HepG2 (cell line): ENCODE data around the gene CLDN4. TPM values are rescaled to one million over a fixed set of nuclear protein-coding genes. Genes with fewer than 3 reads are reported as not detected.

Experiments
- CENPX ChIP-seq: sonication (generic); formaldehyde crosslinking; IDR thresholded peaks from 2 replicates; pipeline ENCODE4 v1.9.0; 2021; ENCODE audit warnings: mild to moderate bottlenecking, missing genetic modification reagents, moderate library complexity
- CHCHD3 ChIP-seq: sonication (generic); formaldehyde crosslinking; IDR thresholded peaks from 2 replicates; pipeline ENCODE4 v1.8.0; 2022; ENCODE audit warnings: mild to moderate bottlenecking, missing genetic modification reagents, moderate library complexity
- FOXK2 ChIP-seq: fragments of 450-650 bp; IDR thresholded peaks from 2 replicates; pipeline ENCODE4 v1.6.1; 2016
- HOXA3 ChIP-seq: sonication (generic); formaldehyde crosslinking; IDR thresholded peaks from 2 replicates; pipeline ENCODE4 v1.5.0; 2020; ENCODE audit warnings: missing genetic modification reagents
- NFYC ChIP-seq: IDR thresholded peaks from 2 replicates; pipeline ENCODE4 v1.6.1; 2016; ENCODE audit warnings: missing genetic modification reagents, missing compliant biosample characterization
- PLRG1 ChIP-seq: fragments of 450-650 bp; conservative IDR thresholded peaks from 2 replicates; pipeline ENCODE4 v1.6.1; 2016
- POLR2AphosphoS5 ChIP-seq: IDR thresholded peaks from 2 replicates; pipeline ENCODE4 v1.6.1; 2012; ENCODE audit warnings: low read depth, low read length
- RXRA ChIP-seq: sonication (generic); formaldehyde crosslinking; IDR thresholded peaks from 2 replicates; pipeline ENCODE4 v1.5.1; 2020; ENCODE audit warnings: missing genetic modification reagents
- TOE1 ChIP-seq: sonication (generic); formaldehyde crosslinking; IDR thresholded peaks from 2 replicates; pipeline ENCODE4 v1.4.0; 2020; ENCODE audit warnings: mild to moderate bottlenecking, missing genetic modification reagents
- ZFP1 ChIP-seq: IDR thresholded peaks from 2 replicates; pipeline ENCODE4 v1.6.1; 2016
- ZFP36L2 ChIP-seq: sonication (generic); formaldehyde crosslinking; IDR thresholded peaks from 2 replicates; pipeline ENCODE4 v1.4.0; 2020; ENCODE audit warnings: missing genetic modification reagents
- ZFX ChIP-seq: sonication (generic); formaldehyde crosslinking; IDR thresholded peaks from 2 replicates; pipeline ENCODE4 v1.4.0; 2020; ENCODE audit warnings: mild to moderate bottlenecking, low read depth, missing genetic modification reagents, moderate library complexity
- ZNF660 ChIP-seq: sonication (generic); formaldehyde crosslinking; IDR thresholded peaks from 2 replicates; pipeline ENCODE4 v1.5.1; 2020; ENCODE audit warnings: mild to moderate bottlenecking, low read depth, missing genetic modification reagents, borderline replicate concordance
- ZNF879 ChIP-seq: sonication (generic); formaldehyde crosslinking; IDR thresholded peaks from 2 replicates; pipeline ENCODE4 v1.8.1; 2023; ENCODE audit warnings: missing genetic modification reagents
- ZSCAN20 ChIP-seq: sonication (generic); formaldehyde crosslinking; IDR thresholded peaks from 2 replicates; pipeline ENCODE4 v1.4.0; 2020; ENCODE audit warnings: missing genetic modification reagents, mild to moderate bottlenecking, borderline replicate concordance
- ZSCAN21 ChIP-seq: sonication (generic); formaldehyde crosslinking; IDR thresholded peaks from 2 replicates; pipeline ENCODE4 v1.8.0; 2022; ENCODE audit warnings: mild to moderate bottlenecking, missing genetic modification reagents, moderate library complexity, borderline replicate concordance
- polyA plus RNA-seq, 8 experiments: library from polyadenylated mRNA; depleted of rRNA in 3 of 8; stranded (reverse) in 7 of 8; unstranded in 1 of 8; fragments of >200 nt; fragmentation: Illumina TruSeq in 4 of 8; extraction: Trizol in 4 of 8; gene quantifications; 2 replicates each; pipeline versions ENCODE4 v1.2.1 to v1.2.3, GENCODE V29; 2011 to 2016; ENCODE audit warnings: low read depth in 4 of 8, missing spikeins in 1 of 8, mixed read lengths in 1 of 8; ENCODE audit not compliant: insufficient read depth in 1 of 8
- total RNA-seq, 5 experiments: library from RNA; depleted of rRNA; stranded (reverse); fragments of >200 nt; fragmentation: Illumina TruSeq; extraction: Trizol; gene quantifications; 2 replicates each; pipeline ENCODE4 v1.2.3, GENCODE V29; 2016; ENCODE audit warnings: low read depth in 1 of 5
- TF ChIP-seq, protein P1 (sequence below): IDR thresholded peaks from 2 replicates; pipeline ENCODE4 v1.6.1; 2016; ENCODE audit warnings: mild to moderate bottlenecking
- TF ChIP-seq, protein P2 (sequence below): sonication (generic); formaldehyde crosslinking; IDR thresholded peaks from 2 replicates; pipeline ENCODE4 v1.4.0; 2020; ENCODE audit warnings: missing genetic modification reagents
- TF ChIP-seq, protein P3 (sequence below): sonication (generic); formaldehyde crosslinking; IDR thresholded peaks from 2 replicates; pipeline ENCODE4 v1.9.0; 2021; ENCODE audit warnings: missing genetic modification reagents, mild to moderate bottlenecking, borderline replicate concordance
- TF ChIP-seq, protein P4 (sequence below): sonication (generic); formaldehyde crosslinking; IDR thresholded peaks from 2 replicates; pipeline ENCODE4 v1.4.0; 2020; ENCODE audit warnings: missing genetic modification reagents
- TF ChIP-seq, protein P5 (sequence below): sonication (generic); formaldehyde crosslinking; conservative IDR thresholded peaks from 2 replicates; pipeline ENCODE4 v1.4.0; 2020; ENCODE audit warnings: missing genetic modification reagents

Gene CLDN4
- total and polyA plus RNA-seq, 2 of the 13 experiments (the other 11 are each of a cell fraction or from before 2014, with no cell fraction given) = 28.2 to 35.7 TPM

DNA sequence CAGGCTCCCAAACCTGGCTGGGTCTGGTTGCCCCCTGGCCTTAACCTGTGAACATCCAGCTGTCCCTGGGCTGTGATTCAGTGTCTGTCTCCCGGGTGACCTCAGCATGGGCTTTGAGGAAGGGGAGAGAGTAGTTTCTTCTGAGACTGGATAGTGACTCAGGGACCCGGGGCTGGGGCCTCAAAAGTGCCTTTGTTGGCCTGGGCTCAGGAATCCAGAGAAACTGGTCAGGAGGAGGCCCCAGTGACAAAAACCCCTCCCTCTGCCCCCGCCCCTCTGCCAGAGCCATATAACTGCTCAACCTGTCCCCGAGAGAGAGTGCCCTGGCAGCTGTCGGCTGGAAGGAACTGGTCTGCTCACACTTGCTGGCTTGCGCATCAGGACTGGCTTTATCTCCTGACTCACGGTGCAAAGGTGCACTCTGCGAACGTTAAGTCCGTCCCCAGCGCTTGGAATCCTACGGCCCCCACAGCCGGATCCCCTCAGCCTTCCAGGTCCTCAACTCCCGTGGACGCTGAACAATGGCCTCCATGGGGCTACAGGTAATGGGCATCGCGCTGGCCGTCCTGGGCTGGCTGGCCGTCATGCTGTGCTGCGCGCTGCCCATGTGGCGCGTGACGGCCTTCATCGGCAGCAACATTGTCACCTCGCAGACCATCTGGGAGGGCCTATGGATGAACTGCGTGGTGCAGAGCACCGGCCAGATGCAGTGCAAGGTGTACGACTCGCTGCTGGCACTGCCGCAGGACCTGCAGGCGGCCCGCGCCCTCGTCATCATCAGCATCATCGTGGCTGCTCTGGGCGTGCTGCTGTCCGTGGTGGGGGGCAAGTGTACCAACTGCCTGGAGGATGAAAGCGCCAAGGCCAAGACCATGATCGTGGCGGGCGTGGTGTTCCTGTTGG is at the start of gene CLDN4 (continued):
- TF ChIP-seq CHCHD3 (CRISPR knock-in tag) = peak; percentile 57; the same call in 1 of the 2 replicates
- no peak for TF ChIP-seq ZFP36L2 (CRISPR knock-in tag)
- peak; percentile 92 for TF ChIP-seq POLR2AphosphoS5
- TF ChIP-seq ZSCAN21 = peak; percentile 53; the same call in 1 of the 2 replicates
- TF ChIP-seq, protein P1, sequence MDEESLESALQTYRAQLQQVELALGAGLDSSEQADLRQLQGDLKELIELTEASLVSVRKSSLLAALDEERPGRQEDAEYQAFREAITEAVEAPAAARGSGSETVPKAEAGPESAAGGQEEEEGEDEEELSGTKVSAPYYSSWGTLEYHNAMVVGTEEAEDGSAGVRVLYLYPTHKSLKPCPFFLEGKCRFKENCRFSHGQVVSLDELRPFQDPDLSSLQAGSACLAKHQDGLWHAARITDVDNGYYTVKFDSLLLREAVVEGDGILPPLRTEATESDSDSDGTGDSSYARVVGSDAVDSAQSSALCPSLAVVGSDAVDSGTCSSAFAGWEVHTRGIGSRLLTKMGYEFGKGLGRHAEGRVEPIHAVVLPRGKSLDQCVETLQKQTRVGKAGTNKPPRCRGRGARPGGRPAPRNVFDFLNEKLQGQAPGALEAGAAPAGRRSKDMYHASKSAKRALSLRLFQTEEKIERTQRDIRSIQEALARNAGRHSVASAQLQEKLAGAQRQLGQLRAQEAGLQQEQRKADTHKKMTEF = peak; percentile 60; the same call in 1 of the 2 replicates
- no peak for TF ChIP-seq ZNF660
- no peak for TF ChIP-seq PLRG1
- TF ChIP-seq, protein P2, sequence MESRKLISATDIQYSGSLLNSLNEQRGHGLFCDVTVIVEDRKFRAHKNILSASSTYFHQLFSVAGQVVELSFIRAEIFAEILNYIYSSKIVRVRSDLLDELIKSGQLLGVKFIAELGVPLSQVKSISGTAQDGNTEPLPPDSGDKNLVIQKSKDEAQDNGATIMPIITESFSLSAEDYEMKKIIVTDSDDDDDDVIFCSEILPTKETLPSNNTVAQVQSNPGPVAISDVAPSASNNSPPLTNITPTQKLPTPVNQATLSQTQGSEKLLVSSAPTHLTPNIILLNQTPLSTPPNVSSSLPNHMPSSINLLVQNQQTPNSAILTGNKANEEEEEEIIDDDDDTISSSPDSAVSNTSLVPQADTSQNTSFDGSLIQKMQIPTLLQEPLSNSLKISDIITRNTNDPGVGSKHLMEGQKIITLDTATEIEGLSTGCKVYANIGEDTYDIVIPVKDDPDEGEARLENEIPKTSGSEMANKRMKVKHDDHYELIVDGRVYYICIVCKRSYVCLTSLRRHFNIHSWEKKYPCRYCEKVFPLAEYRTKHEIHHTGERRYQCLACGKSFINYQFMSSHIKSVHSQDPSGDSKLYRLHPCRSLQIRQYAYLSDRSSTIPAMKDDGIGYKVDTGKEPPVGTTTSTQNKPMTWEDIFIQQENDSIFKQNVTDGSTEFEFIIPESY = no peak; the same call in 1 of the 2 replicates
- TF ChIP-seq, protein P3, sequence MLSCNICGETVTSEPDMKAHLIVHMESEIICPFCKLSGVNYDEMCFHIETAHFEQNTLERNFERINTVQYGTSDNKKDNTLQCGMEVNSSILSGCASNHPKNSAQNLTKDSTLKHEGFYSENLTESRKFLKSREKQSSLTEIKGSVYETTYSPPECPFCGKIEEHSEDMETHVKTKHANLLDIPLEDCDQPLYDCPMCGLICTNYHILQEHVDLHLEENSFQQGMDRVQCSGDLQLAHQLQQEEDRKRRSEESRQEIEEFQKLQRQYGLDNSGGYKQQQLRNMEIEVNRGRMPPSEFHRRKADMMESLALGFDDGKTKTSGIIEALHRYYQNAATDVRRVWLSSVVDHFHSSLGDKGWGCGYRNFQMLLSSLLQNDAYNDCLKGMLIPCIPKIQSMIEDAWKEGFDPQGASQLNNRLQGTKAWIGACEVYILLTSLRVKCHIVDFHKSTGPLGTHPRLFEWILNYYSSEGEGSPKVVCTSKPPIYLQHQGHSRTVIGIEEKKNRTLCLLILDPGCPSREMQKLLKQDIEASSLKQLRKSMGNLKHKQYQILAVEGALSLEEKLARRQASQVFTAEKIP = no peak
- TF ChIP-seq ZFX (CRISPR knock-in tag) = peak; percentile 77
- no peak for TF ChIP-seq ZFP1 (CRISPR knock-in tag)
- TF ChIP-seq HOXA3 (CRISPR knock-in tag) = no peak
- TF ChIP-seq CENPX = no peak
- TF ChIP-seq, protein P4, sequence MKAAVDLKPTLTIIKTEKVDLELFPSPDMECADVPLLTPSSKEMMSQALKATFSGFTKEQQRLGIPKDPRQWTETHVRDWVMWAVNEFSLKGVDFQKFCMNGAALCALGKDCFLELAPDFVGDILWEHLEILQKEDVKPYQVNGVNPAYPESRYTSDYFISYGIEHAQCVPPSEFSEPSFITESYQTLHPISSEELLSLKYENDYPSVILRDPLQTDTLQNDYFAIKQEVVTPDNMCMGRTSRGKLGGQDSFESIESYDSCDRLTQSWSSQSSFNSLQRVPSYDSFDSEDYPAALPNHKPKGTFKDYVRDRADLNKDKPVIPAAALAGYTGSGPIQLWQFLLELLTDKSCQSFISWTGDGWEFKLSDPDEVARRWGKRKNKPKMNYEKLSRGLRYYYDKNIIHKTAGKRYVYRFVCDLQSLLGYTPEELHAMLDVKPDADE = no peak
- TF ChIP-seq ZSCAN20 (CRISPR knock-in tag) = no peak
- no peak for TF ChIP-seq ZNF879 (CRISPR knock-in tag)
- peak; percentile 25 for TF ChIP-seq RXRA (CRISPR knock-in tag)
- TF ChIP-seq, protein P5, sequence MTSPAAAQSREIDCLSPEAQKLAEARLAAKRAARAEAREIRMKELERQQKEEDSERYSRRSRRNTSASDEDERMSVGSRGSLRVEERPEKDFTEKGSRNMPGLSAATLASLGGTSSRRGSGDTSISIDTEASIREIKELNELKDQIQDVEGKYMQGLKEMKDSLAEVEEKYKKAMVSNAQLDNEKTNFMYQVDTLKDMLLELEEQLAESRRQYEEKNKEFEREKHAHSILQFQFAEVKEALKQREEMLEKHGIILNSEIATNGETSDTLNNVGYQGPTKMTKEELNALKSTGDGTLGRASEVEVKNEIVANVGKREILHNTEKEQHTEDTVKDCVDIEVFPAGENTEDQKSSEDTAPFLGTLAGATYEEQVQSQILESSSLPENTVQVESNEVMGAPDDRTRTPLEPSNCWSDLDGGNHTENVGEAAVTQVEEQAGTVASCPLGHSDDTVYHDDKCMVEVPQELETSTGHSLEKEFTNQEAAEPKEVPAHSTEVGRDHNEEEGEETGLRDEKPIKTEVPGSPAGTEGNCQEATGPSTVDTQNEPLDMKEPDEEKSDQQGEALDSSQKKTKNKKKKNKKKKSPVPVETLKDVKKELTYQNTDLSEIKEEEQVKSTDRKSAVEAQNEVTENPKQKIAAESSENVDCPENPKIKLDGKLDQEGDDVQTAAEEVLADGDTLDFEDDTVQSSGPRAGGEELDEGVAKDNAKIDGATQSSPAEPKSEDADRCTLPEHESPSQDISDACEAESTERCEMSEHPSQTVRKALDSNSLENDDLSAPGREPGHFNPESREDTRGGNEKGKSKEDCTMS (CRISPR knock-in tag) = no peak
- TF ChIP-seq NFYC = no peak; the same call in 1 of the 2 replicates
- no peak for TF ChIP-seq FOXK2
- TF ChIP-seq TOE1 (CRISPR knock-in tag) = no peak
